ENCODE data around the gene SPRR2D.
"Not testable (repeated sequence)": the region's sequence is repeated elsewhere in the genome, so short reads cannot be mapped to it uniquely, and the experiment has no call there.

Gene SPRR2D

DNA sequence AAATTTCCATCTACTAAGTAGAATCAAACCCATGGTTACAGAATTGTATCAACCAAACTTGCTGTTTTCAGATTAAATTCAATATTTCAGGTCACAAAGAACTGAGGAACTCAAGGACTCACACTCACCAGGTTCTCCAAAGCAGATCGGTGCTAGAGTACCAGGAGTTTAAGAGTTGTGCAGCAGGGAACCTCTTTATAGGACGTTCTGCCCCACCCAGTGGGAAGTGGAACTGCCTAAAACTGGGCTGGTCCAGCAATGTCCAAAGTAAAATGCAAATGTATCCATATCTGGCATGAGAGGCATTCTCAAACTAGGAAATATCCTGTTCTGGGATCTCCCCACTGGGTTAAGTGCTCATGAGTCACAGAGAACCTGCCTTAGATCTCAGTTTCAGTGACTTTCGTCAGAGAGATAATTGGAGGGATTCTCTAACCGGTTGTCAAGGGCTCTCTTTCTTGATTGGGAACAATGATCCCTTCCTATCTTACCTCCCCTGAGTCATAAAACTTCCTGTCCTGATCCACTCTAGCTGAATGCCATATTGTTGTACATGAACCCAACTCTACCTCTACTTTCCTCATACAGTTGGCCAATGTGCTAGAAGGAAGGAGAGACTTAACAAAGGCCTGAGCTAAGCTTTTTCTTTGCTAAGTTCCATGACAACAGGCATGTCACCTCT, at the start of gene SPRR2D:
Gene SPRR2D (minus strand): TSS at position 171 of the 682 bp plus-strand sequence. CDS start 774 bp downstream, outside the sequence.
- no peak for DNase-seq

DNA sequence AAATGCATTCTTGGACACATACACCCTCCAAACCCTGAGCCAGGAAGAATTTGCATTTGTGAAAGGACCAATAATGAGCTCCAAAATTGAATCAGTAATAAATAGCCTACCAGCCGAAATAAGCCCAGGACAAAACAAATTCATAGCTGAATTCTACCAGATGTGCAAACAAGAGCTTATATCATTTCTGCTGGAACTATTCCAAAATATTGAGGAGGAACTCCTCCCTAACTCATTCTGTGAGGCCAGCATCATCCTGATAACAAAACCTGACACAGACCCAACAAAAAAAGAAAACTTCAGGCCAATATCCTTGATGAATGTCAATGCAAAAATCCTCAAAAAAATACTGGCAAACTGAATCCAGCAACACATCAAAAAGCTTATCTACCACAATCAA, 46.7 kb upstream of the SPRR2D start:
- no peak for DNase-seq

DNA sequence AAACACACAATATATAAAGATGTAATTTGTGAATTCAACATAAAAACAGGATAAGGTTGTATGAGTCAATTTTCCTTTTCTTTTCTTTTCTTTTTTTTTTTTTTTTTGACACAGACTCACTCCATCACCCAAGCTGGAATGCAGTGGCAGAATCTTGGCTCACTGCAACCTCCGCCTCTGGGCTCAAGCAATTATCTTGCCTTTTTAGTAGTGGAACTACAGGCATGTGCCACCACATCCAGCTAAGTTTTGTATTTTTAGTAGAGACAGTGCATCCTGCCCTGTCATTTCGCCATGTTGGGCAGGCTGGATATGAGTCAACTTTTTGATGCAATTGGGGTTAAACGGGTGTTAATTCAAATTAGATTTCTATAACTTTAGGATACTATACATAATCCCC, 40.8 kb upstream of the SPRR2D start:
- no peak for DNase-seq

DNA sequence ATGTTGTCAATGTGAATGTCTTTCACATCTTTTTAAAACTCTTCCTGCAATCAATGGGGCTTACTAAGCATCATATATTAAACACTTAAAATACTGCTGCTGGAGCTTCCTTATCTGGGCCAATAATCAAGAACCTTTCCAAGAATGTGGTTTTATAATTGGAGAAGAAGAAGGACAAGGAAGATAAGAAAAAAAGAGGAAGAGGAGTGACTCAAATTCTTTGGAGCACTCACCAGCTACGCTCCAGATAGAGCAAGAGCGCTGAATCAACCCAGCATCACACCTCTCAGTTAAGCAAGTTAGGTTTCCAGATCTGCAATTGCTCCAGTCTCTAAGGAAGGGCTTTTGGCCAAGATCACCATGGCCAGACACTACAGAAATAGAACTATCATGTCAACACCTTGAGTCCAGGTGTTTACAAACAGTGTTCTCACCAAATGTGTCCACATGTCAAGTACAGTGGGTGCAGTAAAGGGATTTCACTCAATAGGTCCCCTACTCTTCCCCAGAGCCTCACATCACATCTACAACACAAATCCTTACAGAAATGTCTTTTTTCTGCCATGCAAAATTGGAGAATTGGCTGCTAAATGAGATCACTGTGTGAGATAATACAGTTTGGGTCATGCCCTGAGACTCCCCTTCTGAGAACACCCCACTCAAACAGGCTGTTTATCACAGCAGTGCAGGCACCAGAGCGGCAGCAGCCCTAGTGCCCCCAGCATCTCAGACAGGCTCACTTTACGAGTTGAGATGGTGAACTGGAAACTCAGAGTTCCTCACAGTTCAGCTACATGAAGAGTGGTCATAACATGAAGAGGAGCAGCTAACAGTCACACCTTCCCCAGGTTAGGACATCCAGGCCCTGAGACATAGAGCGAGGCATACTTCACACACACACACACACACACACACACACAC, 32.1 kb upstream of the SPRR2D start:
- no peak for DNase-seq

DNA sequence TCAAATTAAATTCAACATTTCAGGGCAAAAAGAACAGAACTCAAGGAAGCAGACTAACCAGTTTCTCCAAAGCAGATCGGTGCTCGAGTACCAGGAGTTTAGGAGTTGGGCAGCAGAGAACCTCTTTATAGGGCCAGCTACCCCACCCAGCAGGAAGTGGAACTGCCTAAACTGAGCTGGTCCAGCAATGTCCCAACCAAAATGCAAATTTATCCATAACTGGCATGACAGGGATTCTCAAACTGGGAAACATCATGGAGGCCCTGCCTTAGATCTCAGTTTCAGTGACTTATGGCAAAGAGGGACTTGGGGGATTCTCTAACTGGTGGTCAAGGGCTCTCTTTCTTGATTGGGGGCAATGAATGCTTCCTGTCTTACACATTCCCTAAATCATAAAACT, 30.6 kb upstream of the SPRR2D start, which contains the start of gene SPRR2B:
Gene SPRR2B (minus strand): TSS at position 101 of the 400 bp plus-strand sequence. CDS start 772 bp downstream, outside the sequence.
- no peak for DNase-seq

DNA sequence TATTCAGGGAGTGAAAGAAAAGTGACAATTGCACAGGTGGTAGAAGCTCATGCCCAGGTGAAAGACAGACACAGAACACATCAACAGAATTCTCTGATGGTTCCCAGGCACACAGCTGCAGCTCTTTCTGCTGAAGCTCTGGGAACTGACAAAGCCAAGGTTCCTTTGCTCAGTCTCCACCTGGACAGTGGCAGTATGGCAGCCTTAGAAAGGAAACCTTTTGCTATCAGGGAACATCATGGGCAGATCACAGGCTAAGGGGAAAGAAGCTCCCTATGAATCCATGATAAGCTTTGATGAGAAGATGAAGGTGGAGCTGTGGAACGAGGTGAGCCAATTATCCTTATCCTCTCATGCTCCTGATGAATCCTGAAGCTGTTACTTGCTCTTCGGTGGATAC, 29.3 kb upstream of the SPRR2D start:
- DNase-seq: no peak

DNA sequence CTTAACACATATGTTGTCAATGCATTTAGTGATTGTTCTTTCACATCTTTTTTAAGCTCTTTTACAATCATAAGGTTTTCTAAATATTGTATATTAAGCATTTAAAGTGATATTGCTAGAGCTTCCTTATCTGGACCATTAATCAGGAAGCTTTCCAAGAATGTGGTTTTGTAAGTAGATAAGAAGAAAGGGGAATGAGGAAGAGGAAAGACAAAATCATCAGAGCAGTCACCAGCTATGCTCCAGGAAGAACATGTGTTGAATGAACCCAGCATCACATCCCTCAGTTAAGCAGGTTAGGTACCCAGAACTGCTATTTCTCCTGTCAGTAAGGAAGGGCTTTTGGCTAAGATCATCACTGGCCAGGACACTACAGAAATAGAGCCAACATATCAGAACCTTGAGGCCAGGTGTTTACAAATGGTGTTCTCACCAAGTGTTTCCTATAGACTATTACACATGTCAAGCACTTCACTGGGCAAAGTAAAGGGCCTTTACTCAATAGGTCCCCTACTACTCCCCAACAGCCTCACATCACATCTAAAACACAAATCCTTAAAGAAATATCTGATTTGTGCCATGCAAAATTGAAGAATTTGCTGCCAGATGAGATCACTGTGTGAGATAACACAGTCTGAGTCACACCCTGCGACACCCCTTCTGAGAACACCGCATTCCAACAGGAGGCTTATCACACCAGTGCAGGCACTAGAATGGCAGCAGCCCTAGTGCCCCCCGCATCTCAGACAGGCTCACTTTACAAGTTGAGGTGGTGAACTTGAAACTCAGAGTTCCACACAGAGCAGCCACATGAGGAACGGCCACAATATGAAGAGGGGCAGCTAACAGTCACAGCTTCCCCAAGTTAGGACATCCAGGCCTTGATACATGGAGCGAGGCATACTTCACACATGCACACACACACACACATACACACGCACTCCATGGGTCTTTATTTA, 18.2 kb upstream of the SPRR2D start:
- no peak for DNase-seq

DNA sequence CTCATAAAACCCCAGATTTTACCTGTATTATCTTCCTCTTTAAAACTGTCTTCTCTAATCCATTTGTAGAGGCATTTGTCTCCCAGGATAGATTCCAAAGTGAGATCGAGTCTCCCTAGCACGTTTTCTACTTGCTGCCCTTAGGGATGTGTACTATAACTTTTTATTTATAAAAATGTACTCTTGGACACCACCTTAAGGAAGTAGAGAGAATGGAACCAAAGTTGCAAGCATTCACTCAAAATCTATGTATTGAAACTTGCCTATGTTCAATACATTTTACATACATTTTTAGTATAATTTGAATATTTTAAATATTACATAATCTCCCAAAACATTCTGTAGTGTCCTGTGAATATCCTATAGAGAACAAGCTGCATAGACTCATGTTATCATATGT, 17.2 kb upstream of the SPRR2D start:
- DNase-seq: no peak

DNA sequence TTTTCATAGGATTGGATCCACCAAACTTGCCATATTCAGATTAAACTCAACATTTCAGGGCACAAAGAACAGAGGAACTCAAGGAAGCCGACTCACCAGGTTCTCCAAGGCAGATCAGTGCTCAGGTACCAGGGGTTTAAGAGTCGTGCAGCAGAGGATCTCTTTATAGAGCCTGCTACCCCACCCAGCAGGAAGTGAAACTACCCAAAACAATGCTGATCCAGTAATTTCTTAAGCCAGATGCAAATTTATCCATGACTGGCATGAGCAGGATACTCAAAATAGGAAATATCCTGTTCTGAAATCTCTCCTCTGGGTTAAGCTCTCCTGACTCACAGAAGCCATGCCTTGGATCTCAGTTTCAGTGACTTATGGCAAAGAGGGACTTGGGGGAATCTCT, 16.5 kb upstream of the SPRR2D start, which contains the start of gene SPRR2A:
Gene SPRR2A (minus strand): TSS at position 138 of the 400 bp plus-strand sequence. CDS start 777 bp downstream, outside the sequence.
- DNase-seq: no peak

DNA sequence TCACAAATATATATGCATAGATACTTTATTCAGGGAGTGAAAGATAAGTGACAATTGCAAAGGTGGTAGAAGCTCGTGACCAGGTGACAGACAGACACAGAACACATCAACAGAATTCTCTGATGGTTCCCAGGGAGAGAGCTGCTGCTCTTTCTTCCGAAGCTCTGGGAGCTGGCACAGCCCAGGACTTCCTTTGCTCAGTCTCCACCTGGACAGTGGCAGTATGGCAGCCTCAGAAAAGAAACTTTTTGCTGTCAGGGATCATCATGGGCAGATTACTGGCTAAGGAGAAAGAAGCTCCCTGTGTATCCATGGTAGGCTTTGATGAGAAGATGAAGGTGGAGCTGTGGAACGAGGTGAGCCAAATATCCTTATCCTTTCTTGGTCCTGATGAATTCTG, 15.2 kb upstream of the SPRR2D start:
- not testable (repeated sequence) for DNase-seq

DNA sequence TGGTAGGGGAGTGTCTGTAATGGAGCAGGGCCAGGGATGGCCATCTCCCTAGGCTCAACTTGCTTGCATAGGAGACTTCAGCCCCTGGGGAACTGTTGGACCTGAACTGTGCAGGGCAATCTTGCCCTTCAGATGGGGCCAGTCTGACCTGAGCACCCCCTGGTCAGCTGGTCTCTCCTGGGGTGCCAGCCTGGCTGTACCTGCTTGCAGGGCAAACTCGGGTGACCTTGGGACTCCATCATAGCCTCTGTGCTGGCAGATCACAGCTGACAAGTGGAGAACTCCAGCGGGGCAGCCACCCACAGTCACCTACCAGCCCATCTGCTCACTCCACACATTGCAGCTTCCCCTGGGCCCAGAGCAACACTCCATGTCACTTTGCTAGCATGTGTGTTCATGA, 8.3 kb upstream of the SPRR2D start:
- no peak for DNase-seq

DNA sequence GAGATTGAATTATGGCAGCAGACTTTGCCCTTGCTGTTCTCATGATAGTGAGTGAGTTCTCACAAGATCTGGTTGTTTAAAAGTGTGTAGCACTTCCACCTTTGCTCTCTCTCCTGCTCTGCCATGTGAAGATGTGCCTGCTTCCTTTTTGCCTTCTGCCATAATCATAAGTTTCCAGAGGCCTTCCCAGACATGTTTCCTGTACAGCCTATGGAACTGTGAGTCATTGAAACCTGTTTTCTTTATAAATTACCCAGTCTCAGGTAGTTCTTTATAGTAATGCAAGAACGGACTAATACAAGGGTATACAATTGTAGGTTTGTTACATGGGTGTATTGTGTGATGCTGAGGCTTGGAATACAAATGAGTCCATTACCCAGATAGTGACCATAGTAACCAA, 5.7 kb downstream of the SPRR2D start:
- DNase-seq: no peak

DNA sequence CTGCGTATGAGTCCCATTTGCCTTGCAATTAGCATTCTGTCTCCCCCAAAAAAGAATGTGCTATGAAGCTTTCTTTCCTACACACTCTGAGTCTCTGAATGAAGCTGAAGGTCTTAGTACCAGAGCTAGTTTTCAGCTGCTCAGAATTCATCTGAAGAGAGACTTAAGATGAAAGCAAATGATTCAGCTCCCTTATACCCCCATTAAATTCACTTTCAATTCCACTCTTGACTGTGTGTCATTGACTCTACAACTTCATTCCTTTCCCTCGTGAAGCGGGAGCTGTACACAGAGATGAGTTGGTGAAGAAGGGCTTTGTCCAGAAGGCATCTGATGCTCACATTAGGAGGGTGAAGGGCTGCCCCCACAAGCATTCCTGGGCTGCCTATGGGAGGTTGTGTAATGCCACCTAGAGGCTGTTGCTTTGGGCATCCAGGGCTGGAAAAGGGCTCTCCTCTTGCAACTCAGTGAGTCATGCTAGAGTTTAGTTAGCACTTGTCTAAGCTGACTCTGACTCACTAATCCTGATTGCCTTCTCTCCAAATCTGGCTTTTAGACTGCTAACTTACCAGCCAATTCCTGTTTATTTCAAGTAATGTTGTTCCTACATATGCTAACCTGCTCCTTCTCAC, 8.1 kb downstream of the SPRR2D start:
- DNase-seq: no peak

DNA sequence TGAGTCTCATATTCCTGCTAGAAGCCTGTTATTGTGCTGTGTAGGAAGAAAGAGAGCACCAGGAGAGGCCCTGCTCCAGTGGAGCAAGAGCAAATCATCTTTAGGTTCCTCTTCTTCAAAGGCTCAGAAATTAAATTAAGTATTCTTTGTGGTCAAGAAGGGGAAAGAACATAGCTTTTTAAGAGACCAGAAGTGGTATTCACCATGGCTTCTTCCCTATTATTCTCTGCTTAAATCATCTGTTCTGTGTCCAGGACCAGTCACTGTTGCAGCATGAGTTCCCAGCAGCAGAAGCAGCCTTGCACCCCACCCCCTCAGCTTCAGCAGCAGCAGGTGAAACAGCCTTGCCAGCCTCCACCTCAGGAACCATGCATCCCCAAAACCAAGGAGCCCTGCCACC, 8.8 kb downstream of the SPRR2D start:
- DNase-seq: no peak

DNA sequence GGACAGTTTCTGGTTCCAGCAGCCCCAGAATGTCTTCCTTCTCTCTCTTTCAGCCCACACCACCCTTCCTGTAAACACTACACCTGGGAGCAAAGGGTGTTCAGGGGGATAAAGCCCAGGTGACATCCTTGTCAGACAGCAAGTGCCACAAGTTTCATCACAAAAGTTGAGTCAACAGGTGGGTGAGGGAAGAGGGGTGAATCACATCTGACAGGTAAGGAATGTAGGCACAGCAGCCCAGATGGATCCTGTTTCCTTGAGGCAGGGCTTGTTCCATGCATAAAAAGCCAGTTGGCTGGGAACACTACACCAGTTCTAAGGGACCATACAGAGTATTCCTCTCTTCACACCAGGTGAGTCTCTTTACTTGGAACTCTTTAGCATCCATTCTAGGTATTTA, 10.0 kb downstream of the SPRR2D start, which contains the start of gene SPRR1B:
Gene SPRR1B (plus strand): TSS at position 309 of the 400 bp plus-strand sequence. CDS start 1,143 bp downstream, outside the sequence.
- no peak for DNase-seq

DNA sequence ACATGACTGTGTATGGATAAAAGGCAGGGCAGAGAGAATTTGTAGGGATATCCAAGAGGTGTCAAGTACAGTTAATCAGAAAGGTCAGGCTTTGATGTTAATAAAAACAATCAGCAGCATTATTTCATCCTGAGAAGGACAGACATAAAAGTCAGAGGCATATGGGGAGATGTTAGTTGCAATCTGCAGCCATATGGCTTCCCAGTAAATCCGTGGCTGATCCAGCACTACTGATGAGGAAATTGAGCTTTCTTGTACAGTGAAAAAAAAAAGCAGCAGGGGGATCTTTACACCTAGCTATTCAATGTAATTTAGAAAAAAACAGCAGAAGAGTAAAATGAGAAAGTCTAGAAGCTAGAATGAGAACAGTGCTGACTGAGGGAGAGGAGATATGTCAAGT, 12.2 kb downstream of the SPRR2D start:
- DNase-seq: no peak

DNA sequence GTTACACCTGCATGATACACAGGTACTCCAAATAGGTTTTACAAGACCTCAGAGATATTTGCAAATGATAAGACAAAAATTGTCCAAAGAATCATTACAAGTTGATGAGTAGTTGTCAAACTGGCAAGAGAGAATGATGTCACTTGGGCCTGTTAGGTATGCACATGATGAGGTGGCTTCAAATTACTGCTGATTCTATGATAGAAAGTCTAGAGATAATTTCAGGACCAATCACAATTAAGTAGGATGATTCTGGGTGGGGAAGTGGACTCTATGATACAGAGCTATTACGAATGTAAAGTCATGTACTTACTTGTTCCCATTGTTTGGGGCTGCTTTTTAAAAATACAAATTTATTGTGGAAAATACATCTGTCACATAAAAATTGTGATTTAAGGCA, 15.1 kb downstream of the SPRR2D start:
- DNase-seq: no peak

DNA sequence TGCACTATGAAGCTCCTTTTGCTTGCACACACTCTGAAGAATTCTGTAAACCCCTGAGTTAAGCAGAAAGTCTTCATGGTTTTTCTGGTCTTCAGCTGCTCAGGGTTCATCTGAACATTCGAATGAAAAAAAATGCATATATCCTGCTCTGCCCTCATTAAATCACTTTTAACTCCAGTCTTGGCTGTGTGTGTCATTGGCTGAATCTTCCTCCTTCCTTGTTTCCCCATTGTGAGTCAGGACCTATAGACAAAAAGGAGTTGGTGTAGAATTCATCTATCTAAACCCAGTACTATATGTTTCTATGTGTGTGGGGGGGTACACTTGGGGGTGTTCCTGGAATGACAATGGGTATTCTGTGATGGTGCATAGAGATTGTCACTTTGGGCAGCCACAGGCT, 16.5 kb downstream of the SPRR2D start:
- DNase-seq: no peak

DNA sequence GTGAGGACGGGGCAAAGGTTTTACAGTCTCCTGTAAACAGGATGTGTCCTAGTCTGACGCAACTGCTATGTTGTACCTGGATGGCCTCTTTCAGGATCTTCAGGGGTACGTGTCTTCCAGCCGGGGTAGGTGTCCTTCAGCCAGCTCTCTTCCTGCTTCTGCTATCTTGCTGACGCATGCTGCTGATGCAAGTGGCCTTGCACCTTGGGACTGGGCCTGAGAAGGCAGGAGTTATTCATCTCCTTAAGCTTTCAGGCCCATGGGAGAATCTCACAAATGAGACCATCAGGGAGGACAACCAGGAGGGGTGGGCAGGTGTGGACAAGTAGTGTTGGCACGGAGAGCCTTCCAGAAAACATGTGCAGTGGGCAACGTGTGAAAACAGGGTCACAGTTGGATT, 17.8 kb downstream of the SPRR2D start:
- DNase-seq: no peak

DNA sequence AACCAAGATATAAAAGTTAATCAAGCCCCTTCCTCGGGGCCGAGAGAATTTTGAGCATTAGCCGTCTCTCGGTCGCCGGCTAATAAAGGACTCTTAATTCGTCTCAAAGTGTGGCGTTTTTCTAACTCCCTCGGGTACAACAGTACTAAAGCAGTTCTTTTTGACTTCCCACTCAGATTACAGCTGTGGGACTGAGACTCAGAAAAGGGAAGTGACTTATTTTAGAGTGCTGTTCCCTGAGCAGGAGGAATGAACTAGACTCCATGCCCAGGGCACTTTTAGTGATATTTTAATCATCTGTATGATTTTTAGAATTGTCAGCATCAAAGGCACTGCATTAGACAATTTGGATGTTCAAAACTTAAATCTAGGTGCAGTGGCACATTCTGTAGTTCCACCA, 18.6 kb downstream of the SPRR2D start:
- DNase-seq: not testable (repeated sequence)

DNA sequence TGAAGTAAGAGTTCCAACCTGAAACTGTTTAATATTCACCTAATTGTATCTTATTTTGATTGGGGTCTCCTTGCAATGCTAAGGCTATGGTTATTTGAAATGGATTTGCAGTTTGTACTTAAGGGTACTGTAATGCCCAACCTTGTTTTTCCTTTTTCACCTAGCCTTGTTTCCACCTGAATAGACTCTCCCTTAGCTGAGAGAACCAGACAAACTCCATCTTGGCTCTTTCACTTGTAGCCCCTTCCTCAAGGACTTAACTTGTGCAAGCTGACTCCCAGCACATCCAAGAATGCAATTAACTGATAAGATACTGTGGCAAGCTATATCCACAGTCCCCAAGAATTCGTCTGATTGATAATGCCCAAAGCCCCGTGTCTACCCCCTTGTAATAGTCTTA, 19.1 kb downstream of the SPRR2D start:
- DNase-seq: not testable (repeated sequence)

DNA sequence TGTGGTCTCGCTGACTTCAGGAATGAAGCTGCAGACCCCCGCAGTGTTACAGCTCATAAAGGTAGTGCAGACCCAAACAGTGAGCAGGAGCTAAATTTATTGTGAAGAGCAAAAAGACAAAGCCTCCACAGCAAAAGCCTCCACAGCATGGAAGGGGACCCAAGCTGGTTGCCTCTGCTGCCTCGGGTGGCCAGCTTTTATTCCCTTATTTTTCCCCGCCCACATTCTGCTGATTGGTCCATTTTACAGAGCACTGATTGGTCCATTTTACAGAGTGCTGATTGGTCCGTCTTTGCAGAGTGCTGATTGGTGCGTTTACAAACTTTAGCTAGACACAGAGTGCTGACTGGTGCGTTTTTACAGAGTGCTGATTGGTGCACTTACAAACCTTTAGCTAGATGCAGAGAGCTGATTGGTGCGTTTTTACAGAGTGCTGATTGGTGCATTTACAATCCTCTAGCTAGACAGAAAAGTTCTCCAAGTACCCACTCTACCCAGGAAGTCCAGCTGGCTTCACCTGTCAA, 29.6 kb downstream of the SPRR2D start:
- DNase-seq: not testable (repeated sequence)

All from NCI-H526 treated with DMSO at 0.1 percent for 48 hours (cell line).